Endothelial cell of umbilical vein (primary cell): ENCODE data around the gene EFNA5. TPM values are rescaled to one million over a fixed set of nuclear protein-coding genes. Genes with fewer than 3 reads are reported as not detected.

Experiments
- BruUV-seq: library from RNA; stranded (reverse); fragments of 400-500 nt; replicated peaks from 2 replicates; lab custom pipeline; 2021; lab: Mats Ljungman, UMichigan
- CTCF ChIA-PET: fragments of 300-600, 350-600 bp; sonication (Branson Sonifier 250); formaldehyde crosslinking; loops from one replicate; lab custom pipeline; 2021; ENCODE audit warnings: antibody characterized with exemption, inconsistent platforms; lab: Charles Lee
- POLR2A ChIA-PET: fragments of 300-600, 350-600 bp; sonication (Branson Sonifier 250); formaldehyde crosslinking; loops from one replicate; lab custom pipeline; 2021; ENCODE audit warnings: antibody characterized with exemption, inconsistent platforms; lab: Charles Lee
- DNase-seq: peaks from one replicate; pipeline ENCODE4 v3.0.0-alpha.2; 2011; ENCODE audit warnings: low read depth, low spot score
- FAIRE-seq: peaks from 2 replicates; lab custom pipeline; 2011; peaks lifted over from hg19 to GRCh38; lab: Jason Lieb, UNC
- H2AFZ ChIP-seq: 2 replicates; pipeline ENCODE4 v1.6.0; 2012; ENCODE audit warnings: low read depth, low read length, control low read depth, inconsistent platforms
- H3K27ac ChIP-seq: 2 replicates; pipeline ENCODE4 v1.5.1; 2011; ENCODE audit warnings: low read depth, mild to moderate bottlenecking, control low read depth, low read length, moderate library complexity; ENCODE audit not compliant: insufficient read depth
- H3K27me3 ChIP-seq, 2 experiments: 2 replicates each; pipeline versions ENCODE4 v1.6.0 to v1.6.1; 2011; ENCODE audit warnings: low read length in 2 of 2, mixed read lengths in 1 of 2; ENCODE audit not compliant: control insufficient read depth in 2 of 2, insufficient read depth in 2 of 2
- H3K36me3 ChIP-seq, 2 experiments: 2 replicates in 1 of 2; 3 replicates in 1 of 2; pipeline ENCODE4 v1.5.1; 2011; ENCODE audit warnings: low read length in 2 of 2, mild to moderate bottlenecking in 1 of 2, moderate library complexity in 1 of 2; ENCODE audit not compliant: control insufficient read depth in 2 of 2, insufficient read depth in 2 of 2; ENCODE audit errors: extremely low read depth in 1 of 2
- H3K4me1 ChIP-seq: 3 replicates; pipeline ENCODE4 v1.5.1; 2011; ENCODE audit warnings: mild to moderate bottlenecking, low read length; ENCODE audit not compliant: control insufficient read depth, insufficient read depth; ENCODE audit errors: extremely low read depth
- H3K4me2 ChIP-seq: 2 replicates; pipeline ENCODE4 v1.6.1; 2011; ENCODE audit warnings: low read length, control low read depth, mixed read lengths; ENCODE audit not compliant: insufficient read depth
- H3K4me3 ChIP-seq, 3 experiments: fragments of 200-600 bp in 1 of 3; sonication (generic), shearing (Covaris generic) in 1 of 3; replicated peaks in 1 of 3; 2 replicates each; pipeline ENCODE4 v1.5.1; 2011 to 2016; ENCODE audit warnings: control low read depth in 3 of 3, low read length in 3 of 3, mild to moderate bottlenecking in 2 of 3, inconsistent platforms in 1 of 3, low read depth in 1 of 3, moderate library complexity in 1 of 3; ENCODE audit not compliant: insufficient read depth in 1 of 3
- H3K79me2 ChIP-seq: 2 replicates; pipeline ENCODE4 v1.6.0; 2012; ENCODE audit warnings: low read length, inconsistent platforms; ENCODE audit not compliant: control insufficient read depth, insufficient read depth
- H3K9ac ChIP-seq: replicated peaks from 2 replicates; pipeline ENCODE3; 2011; ENCODE audit warnings: low read length, control low read depth; ENCODE audit not compliant: insufficient read depth; ENCODE audit errors: extremely low read depth
- H3K9me1 ChIP-seq: replicated peaks from 3 replicates; pipeline ENCODE4 v1.6.0; 2011; ENCODE audit warnings: mild to moderate bottlenecking, low read length; ENCODE audit not compliant: control insufficient read depth, insufficient read depth; ENCODE audit errors: extremely low read depth
- H3K9me3 ChIP-seq: replicated peaks from 2 replicates; pipeline ENCODE4 v1.5.1; 2012; ENCODE audit warnings: low read length, inconsistent platforms; ENCODE audit not compliant: control insufficient read depth, insufficient read depth
- H4K20me1 ChIP-seq: replicated peaks from 2 replicates; pipeline ENCODE3; 2011; ENCODE audit warnings: mild to moderate bottlenecking, low read length; ENCODE audit not compliant: control insufficient read depth, insufficient read depth; ENCODE audit errors: extremely low read depth
- EZH2 ChIP-seq: IDR thresholded peaks from 2 replicates; pipeline ENCODE4 v1.6.1; 2012; ENCODE audit warnings: borderline replicate concordance, low read depth, mild to moderate bottlenecking, moderate library complexity, low read length, inconsistent platforms; ENCODE audit not compliant: severe bottlenecking
- FOS ChIP-seq: IDR thresholded peaks from 2 replicates; pipeline ENCODE4 v1.6.1; 2011; ENCODE audit warnings: mild to moderate bottlenecking, low read length, moderate library complexity, borderline replicate concordance; ENCODE audit not compliant: insufficient read depth
- GATA2 ChIP-seq: IDR thresholded peaks from 2 replicates; pipeline ENCODE4 v1.7.0; 2011; ENCODE audit warnings: low read depth, mild to moderate bottlenecking, moderate library complexity, mixed read lengths, low read length; ENCODE audit not compliant: insufficient read length, insufficient read depth
- JUN ChIP-seq: IDR thresholded peaks from 2 replicates; pipeline ENCODE4 v1.6.1; 2011; ENCODE audit warnings: borderline replicate concordance, low read depth; ENCODE audit not compliant: insufficient read length, insufficient read depth
- MAX ChIP-seq: IDR thresholded peaks from 2 replicates; pipeline ENCODE4 v1.6.1; 2011; ENCODE audit not compliant: insufficient read depth, insufficient read length
- MYC ChIP-seq: IDR thresholded peaks from one replicate; pipeline ENCODE4 v1.6.1; 2011; ENCODE audit warnings: mild to moderate bottlenecking, low read depth, low read length
- POLR2A ChIP-seq: IDR thresholded peaks from 2 replicates; pipeline ENCODE4 v1.6.1; 2012; ENCODE audit warnings: low read depth, mild to moderate bottlenecking, control low read depth, low read length
- POLR2AphosphoS5 ChIP-seq: IDR thresholded peaks from 2 replicates; pipeline ENCODE4 v1.6.1; 2012; ENCODE audit warnings: low read depth, mild to moderate bottlenecking, control low read depth, low read length, moderate library complexity; ENCODE audit not compliant: insufficient read depth
- dilution Hi-C: fragments of 300-500 bp; cut with MboI; formaldehyde crosslinking; loops from one replicate; pipeline ENCODE4 v1.15.0; 2019; ENCODE audit warnings: low sequenced_read_pairs; ENCODE audit not compliant: extremely low pct_ligation_motif_present
- intact Hi-C: fragments of 100-400 bp; cut with micrococcal nuclease; formaldehyde crosslinking; loops from one replicate; pipeline ENCODE4 v1.10.0; 2022
- polyA plus RNA-seq, 4 experiments: library from polyadenylated mRNA; depleted of rRNA in 3 of 4; stranded (reverse) in 3 of 4; unstranded in 1 of 4; fragments of >200 nt; gene quantifications; 2 replicates each; pipeline versions ENCODE4 v1.2.1 to v1.2.3, GENCODE V29; 2011 to 2012; ENCODE audit warnings: missing spikeins in 1 of 4
- total RNA-seq: library from RNA; stranded (reverse); gene quantifications from 2 replicates; pipeline ENCODE4 v1.2.3, GENCODE V29; 2021
- TF ChIP-seq, protein P1 (sequence below), 2 donors: IDR thresholded peaks; 1 replicate in 1 of 2; 2 replicates in 1 of 2; pipeline ENCODE4 v1.5.1; 2011; ENCODE audit warnings: low read length in 2 of 2, mild to moderate bottlenecking in 2 of 2, moderate library complexity in 2 of 2, control low read depth in 1 of 2, inconsistent platforms in 1 of 2, low read depth in 1 of 2; ENCODE audit not compliant: insufficient read depth in 1 of 2; ENCODE audit errors: extremely low read depth in 1 of 2

EFNA5 gene
- total and polyA plus RNA-seq, 2 donors (not counting 3 experiments of a cell fraction or from before 2014, with no cell fraction given), result 13.6 to 22.1 TPM

DNA sequence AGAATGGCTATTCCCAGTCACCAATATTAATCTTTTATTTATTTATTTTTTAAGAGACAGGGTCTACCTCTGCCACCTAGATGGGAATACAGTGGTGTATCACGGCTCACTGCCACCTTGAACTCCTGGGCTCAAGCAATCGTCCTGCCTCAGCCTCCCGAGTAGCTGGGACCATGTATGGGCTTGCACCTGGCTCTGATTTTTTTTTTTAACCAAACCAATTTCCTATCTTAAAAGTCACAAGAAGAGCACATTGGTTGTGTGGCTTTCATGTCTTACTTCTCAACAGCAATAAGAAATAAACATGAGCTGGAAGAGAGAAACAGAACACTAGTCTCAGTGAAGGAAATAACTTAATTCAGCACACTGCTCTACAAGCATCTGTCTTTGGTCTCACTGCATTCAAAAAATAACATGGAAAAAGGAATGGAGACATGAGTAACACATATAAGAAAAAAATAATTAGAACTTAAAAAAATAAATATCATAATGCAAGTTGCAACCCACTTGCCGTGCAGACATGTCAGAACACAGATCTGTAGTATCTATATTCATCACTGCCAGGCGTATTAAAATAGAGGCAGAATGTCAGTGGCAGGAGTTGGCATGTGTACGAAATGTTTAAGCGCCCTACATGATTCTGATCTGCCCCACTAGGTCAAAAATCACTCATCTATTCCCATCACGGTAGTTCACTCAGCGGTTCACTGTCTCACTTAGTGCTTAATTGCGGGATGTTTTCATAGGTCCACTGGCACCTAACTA lies 66.4 kb downstream of the EFNA5 start:
- H3K27ac ChIP-seq, result no peak overlapping the region
- DNase-seq (no peak), FAIRE-seq (no peak)
- intact Hi-C loops, result no loop called here
- no peaks in the 10 kb centered on the region for H3K9me3 ChIP-seq
- no peaks in the 10 kb centered on the region for H3K4me1 ChIP-seq
- no peak overlapping the region for H3K9ac ChIP-seq
- H3K27me3 ChIP-seq, result no peaks in the 10 kb centered on the region
- H3K36me3 ChIP-seq, result no peaks in the 10 kb centered on the region
- BruUV-seq, result no TSS peak
- no peaks in the 10 kb centered on the region for H4K20me1 ChIP-seq
- ChIA-PET POLR2A (no interaction called here), CTCF (interaction anchor here (1.0 to 1.2 kb wide), 3 partner anchors 15 to 23 kb away, joined by 3 read pairs; no protein-coding TSS in a partner anchor)
- TF ChIP-seq JUN (no peak), FOS (no peak), MYC (no peak), POLR2A (no peak), MAX (no peak), POLR2AphosphoS5 (no peak), GATA2 (no peak), EZH2 (no peak)
- TF ChIP-seq, protein P1, sequence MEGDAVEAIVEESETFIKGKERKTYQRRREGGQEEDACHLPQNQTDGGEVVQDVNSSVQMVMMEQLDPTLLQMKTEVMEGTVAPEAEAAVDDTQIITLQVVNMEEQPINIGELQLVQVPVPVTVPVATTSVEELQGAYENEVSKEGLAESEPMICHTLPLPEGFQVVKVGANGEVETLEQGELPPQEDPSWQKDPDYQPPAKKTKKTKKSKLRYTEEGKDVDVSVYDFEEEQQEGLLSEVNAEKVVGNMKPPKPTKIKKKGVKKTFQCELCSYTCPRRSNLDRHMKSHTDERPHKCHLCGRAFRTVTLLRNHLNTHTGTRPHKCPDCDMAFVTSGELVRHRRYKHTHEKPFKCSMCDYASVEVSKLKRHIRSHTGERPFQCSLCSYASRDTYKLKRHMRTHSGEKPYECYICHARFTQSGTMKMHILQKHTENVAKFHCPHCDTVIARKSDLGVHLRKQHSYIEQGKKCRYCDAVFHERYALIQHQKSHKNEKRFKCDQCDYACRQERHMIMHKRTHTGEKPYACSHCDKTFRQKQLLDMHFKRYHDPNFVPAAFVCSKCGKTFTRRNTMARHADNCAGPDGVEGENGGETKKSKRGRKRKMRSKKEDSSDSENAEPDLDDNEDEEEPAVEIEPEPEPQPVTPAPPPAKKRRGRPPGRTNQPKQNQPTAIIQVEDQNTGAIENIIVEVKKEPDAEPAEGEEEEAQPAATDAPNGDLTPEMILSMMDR (IDR thresholded peaks at IDR 0.05; ENCODE audit: extremely low read depth in 1 of 2, insufficient read depth in 1 of 2, low read depth in 1 of 2, low read length in 2 of 2), result no peak
- H3K79me2 ChIP-seq, result peaks cover 2% of the 10 kb centered on the region
- H2AFZ ChIP-seq, result no peak overlapping the region
- no peak overlapping the region for H3K4me2 ChIP-seq
- H3K4me3 ChIP-seq, result no peak overlapping the region
- H3K9me1 ChIP-seq, result no peaks in the 10 kb centered on the region
- dilution Hi-C loops, result no loop called here
